Measurements from ENCODE around the gene EYS.

The EYS gene

DNA sequence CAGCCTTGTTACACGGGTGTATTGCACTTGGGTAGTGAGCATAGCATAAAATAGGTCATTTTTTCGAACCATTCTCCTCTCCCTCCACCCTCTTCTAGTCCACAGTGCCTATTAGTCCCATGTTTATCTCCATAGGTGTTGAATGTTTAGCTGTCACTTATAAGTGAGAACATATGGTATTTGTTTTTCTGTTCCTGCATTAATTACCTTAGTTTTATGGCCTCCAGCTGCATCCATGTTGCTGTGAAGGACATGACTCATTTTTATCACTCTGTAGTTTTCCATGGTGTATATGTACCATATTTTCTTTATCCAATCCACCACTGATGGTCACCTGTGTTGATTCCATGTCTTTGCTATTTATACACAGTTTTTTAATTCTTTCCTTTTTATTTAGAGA lies 889.5 kb downstream of the EYS start:
- no peak for DNase-seq (ENCODE audit: low spot score)

GRCh38 chr6:64815718-64816117 lies 891.3 kb downstream of the EYS start:
- no peak for DNase-seq (ENCODE audit: low spot score)

DNA sequence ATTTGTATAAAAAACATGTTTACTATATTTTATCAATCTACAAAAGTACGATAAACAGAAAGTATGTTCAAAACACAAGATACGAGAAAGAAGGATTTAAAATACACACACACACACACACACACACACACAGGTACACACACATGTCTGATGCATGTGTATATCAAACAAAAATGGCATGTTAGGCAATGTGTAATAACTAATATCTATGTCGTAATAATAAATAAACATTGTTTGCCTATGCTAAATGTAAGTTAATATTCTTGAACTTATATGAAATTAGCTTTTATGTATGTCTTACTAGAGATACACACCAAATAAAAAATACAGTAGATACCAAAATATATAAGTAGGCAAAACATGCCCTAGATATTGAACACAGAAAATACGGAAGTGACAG lies 894.9 kb downstream of the EYS start:
- no peak for DNase-seq (ENCODE audit: low spot score)

- no peak for DNase-seq (ENCODE audit: low spot score)
Measured at GRCh38 chr6:64811119-64811518, 895.9 kb downstream of the EYS start.

DNA sequence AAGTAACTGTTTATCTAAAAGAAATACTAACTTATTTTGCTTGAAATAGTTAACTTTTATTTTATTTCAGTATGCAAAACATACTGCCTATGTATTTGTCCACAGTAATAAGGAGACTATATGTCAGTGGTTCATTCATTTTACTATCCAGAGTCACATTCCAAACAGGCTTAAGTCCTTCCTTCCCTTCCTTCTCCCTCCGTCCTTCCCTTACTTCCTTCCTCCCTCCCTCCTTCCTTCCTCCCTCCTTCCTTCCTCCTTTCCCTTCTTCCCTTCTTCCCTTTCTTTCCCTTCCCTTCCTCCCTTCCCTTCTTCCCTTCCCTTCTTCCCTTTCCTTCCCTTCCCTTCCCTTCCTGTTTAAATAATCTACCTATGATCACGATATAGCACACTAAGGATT lies 899.2 kb downstream of the EYS start:
- no peak for DNase-seq (ENCODE audit: low spot score)

GRCh38 chr6:64803470-64804166 lies 903.4 kb downstream of the EYS start:
- DNase-seq (ENCODE audit: low spot score) = no peak

- DNase-seq (ENCODE audit: low spot score) = no peak
Measured at GRCh38 chr6:64792534-64792933, 914.5 kb downstream of the EYS start.

GRCh38 chr6:64789476-64789875 lies 917.5 kb downstream of the EYS start:
- no peak for DNase-seq (ENCODE audit: low spot score)

- no peak for DNase-seq (ENCODE audit: low spot score)
Measured at GRCh38 chr6:64786736-64787135, 920.3 kb downstream of the EYS start.

DNA sequence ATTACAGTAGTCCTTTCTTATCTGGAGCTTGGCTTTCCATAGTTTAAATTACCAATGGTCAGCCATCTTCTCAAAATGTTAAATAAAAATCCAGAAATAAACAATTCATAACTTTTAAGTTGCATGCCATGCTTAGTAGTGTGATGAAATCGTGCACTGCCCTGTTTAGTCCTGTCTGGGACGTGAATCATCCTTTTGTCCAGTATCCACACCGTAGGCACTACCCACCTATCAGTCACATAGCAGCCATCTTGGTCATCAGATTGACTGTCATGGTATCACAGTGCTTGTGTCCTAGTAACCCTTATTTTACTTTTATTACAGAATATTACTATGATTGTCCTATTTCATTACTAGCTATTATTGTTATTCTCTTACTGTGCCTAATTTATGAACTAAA lies 924.1 kb downstream of the EYS start:
- no peak for DNase-seq (ENCODE audit: low spot score)

DNA sequence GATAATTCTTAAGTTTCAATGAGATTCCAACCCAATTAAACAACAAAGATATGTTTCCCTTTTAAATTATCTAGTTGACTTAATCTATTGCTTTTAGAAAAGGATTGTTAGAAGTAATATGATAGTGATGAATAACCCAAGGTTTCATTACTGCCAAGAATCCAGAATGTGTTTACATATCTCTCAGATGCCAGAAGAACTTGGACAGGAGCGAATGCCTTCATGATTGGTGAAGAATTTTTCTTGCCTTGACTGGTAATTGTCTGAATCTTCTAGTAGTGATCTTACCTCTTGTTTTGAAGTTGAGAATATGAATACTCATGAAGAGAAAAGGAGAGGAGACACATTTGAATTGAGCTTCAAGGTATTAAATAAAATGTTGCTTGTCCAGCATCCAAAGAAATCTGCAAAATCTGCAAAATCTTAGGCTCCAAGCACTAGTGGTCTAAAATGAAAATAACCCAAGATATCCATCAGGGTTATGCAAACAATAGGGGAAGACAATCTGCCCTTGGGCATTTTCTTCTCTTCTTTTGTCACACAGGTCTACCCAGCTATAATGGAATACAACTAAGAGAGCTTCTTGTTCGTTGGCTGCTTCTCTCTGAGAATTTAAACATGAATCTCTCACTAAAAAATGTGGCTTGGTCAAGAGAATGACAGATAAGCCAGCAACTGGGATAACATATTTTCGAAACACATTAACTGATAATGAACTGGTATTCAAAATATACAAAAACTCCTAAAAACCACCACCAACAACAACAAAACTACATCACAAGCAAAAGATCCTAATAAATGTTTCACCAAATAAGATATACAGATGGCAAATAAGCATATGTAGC lies 928.9 kb downstream of the EYS start:
- no peak for DNase-seq (ENCODE audit: low spot score)

- DNase-seq (ENCODE audit: low spot score) = no peak
Measured at GRCh38 chr6:64776359-64776758, 930.7 kb downstream of the EYS start.

GRCh38 chr6:64774881-64775280 lies 932.1 kb downstream of the EYS start:
- DNase-seq (ENCODE audit: low spot score) = no peak

DNA sequence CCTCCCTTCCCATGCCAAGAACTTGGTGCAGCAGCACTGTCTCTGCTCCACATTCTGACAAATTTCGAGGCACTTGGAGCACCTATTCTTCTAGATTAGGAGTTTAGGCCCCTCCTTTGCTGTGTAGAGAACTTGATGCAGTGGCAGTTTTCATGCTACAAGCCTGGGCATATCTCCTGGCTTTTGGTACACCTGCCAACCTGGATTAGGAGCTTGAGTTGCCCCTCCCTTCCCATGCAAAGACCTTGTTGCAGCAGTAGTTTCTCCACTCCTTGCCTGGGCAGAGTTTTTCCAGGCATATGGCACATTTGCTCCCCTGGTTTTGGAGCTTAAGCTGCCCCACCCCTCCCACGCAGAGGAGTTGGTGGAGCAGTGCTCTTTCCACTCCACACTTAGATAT lies 956.1 kb downstream of the EYS start:
- no peak for DNase-seq (ENCODE audit: low spot score)

DNA sequence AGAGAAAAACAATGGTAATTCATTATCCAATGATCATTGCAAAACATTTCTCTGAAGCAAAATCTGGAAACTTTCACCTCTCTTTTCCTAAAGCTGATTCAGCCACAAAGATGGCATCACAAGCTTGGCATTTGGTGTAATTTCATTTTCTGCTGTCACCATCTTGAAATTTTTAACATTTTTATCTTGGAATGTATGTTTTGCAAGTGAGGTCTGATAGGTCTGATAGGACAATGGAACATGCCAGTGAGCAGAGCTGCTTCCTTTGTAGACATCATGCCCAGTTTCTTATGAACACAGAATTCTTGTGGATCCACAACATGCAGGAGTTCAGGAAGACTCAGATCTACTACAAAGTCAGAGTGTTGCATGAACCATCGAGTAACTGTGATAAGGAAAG lies 969.6 kb downstream of the EYS start:
- DNase-seq (ENCODE audit: low spot score) = no peak

DNA sequence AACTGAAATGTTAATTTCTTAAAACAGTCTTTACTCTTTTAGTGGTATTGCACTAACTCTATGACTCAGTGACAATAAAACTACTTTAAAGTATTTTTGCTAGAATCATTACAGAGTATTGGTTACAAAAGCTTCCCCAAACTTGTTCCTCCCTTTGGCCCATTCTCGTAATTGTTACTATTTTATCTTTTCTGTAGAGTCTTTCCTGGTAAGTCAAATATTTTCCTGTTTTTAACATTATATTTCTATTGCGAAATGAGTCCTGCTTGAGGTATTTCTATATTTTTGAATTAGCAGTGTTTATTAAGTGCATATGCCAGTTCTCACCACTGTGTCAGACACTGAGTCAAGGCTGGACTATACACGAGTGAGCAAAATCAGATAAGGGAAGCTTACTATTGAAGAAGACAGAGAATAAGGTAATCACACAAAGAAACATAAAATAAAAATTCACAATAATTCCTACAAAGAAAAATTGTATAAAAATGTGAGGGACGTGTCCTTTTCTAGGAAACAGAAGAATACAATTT lies 970.5 kb downstream of the EYS start:
- no peak for DNase-seq (ENCODE audit: low spot score)

GRCh38 chr6:64733433-64733832 lies 973.6 kb downstream of the EYS start:
- no peak for DNase-seq (ENCODE audit: low spot score)

DNA sequence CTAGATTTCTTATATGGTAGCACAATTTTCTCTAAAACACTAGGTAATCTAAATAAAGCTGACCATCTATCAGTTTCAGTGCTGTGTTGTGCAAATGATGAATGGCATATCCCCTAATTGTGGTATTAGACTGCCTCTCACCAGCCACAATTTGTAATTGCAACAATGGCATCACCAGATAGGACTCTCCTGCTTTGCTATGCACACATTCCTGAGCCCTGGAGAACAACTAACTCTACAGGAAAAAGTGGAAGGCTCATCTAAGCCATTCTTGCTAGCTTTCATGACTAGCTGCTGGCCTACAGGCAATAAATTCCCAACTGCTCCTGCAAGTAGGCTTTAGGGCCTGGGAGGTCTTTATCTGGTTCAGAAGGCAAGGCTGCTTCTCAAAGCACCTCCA lies 974.1 kb downstream of the EYS start:
- DNase-seq (ENCODE audit: low spot score) = no peak

DNA sequence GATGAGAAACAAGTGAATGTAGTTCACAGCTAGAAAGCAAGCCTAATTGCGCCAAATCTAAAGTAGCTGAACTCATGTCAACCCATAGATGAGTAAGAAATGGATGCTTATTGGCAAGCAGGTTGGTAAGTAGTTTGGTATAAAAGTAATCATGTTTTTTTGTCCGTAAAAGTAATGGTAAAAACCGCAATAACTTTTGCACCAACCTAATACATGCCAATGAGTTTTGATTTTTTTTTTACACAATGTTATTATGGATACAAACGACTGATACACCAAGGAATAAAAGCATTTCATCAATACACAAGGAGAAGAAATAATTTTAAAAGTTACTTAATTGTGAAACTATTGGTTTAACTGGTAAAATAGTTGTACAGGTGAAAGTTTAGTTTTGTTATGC lies 977.5 kb downstream of the EYS start:
- DNase-seq (ENCODE audit: low spot score) = no peak

GRCh38 chr6:64727075-64727474 lies 980.0 kb downstream of the EYS start:
- no peak for DNase-seq (ENCODE audit: low spot score)

DNA sequence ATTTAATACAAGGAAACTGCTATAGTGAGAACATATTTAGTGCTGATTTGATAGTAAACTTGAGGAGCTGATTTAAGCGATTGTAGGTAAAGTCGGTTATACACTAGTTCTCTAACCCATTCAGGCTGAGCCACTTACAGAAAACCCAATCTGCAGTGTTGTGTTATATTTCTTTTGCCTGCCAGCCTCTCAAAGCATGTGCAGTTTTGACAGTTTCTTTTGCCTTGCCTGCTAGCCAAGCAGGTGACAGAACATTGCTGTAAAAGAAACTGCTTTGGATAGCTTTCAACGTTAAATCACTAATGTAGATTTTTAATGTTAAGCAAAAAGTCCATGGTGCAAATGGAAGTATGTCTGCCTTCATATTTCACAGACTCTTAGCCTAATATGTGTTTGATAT lies 982.9 kb downstream of the EYS start:
- no peak for DNase-seq (ENCODE audit: low spot score)

GRCh38 chr6:64723327-64724058 lies 983.5 kb downstream of the EYS start:
- DNase-seq (ENCODE audit: low spot score) = no peak

- no peak for DNase-seq (ENCODE audit: low spot score)
Measured at GRCh38 chr6:64721865-64722264, 985.2 kb downstream of the EYS start.

Measured in AG08395 (cell line).